OCI-M1 (cell line): ENCODE results near the gene ZNF345.

Source experiments
- DNase-seq: peaks from one replicate; lab custom pipeline; 2025; lab: John Stamatoyannopoulos, UW

Gene ZNF345

GRCh38 chr19:36850559-36851442, at the start of gene ZNF345:
TSS of gene ZNF345 (plus strand) at chr19:36850876. CDS start at chr19:36876831, 25,955 bp downstream.
- peak; percentile 98 for DNase-seq

GRCh38 chr19:36805364-36805763, 45.3 kb upstream of the ZNF345 start:
- DNase-seq = no peak

- no peak for DNase-seq
These were observed 43.6 kb upstream of the ZNF345 start for GRCh38 chr19:36807029-36807428.

GRCh38 chr19:36819130-36819630, 31.5 kb upstream of the ZNF345 start:
- peak; percentile 21 for DNase-seq

- no peak for DNase-seq
These were observed 28.9 kb upstream of the ZNF345 start for GRCh38 chr19:36821758-36822157.

- no peak for DNase-seq
These were observed 17.2 kb upstream of the ZNF345 start for GRCh38 chr19:36833430-36833829.

GRCh38 chr19:36837176-36837905, 13.3 kb upstream of the ZNF345 start:
- peak; percentile 51 for DNase-seq

- DNase-seq = peak; percentile 98
These were observed 12.5 kb upstream of the ZNF345 start, which contains the start of gene ZNF790 for GRCh38 chr19:36837906-36838783. TSS of gene ZNF790 (minus strand) at chr19:36838387. CDS start at chr19:36825619, 12,768 bp downstream.

- no peak for DNase-seq
These were observed 11.8 kb upstream of the ZNF345 start for GRCh38 chr19:36838784-36839324.

- DNase-seq = no peak
These were observed 2.7 kb upstream of the ZNF345 start for GRCh38 chr19:36847968-36848367.

GRCh38 chr19:36849701-36850558, 746 bp upstream of the ZNF345 start:
- peak; percentile 97 for DNase-seq

GRCh38 chr19:36851898-36852297, 1.2 kb downstream of the ZNF345 start:
- DNase-seq = no peak

- DNase-seq = peak; percentile 13
These were observed 26.6 kb downstream of the ZNF345 start for GRCh38 chr19:36876993-36877938.

- peak; percentile 17 for DNase-seq
These were observed 41.2 kb downstream of the ZNF345 start for GRCh38 chr19:36891768-36892357.

GRCh38 chr19:36894849-36895383, 44.2 kb downstream of the ZNF345 start:
- no peak for DNase-seq

- no peak for DNase-seq
These were observed 47.7 kb downstream of the ZNF345 start for GRCh38 chr19:36898422-36898821.

- peak; percentile 99 for DNase-seq
These were observed 65.5 kb downstream of the ZNF345 start, which contains the start of the genes ZNF568 and ZNF829 for GRCh38 chr19:36915992-36916830. TSS of gene ZNF568 (plus strand) at chr19:36916332. CDS start at chr19:36922771, 6,439 bp downstream. TSS of gene ZNF829 (minus strand) at chr19:36916291. CDS start at chr19:36915167, 1,124 bp downstream.
